ENCODE measurements around the gene GPC6. TPM values are rescaled to one million over a fixed set of nuclear protein-coding genes. Genes with fewer than 3 reads are reported as not detected.

The GPC6 gene
- total RNA-seq, 1 donor = 77.8 TPM

- Histone ChIP-seq H3K27me3 (ENCODE audit: insufficient read depth, low read length) (no peaks in the 10 kb centered on the region), H3K4me1 (ENCODE audit: insufficient read depth, low read length) (no peaks in the 10 kb centered on the region), H3K79me2 (ENCODE audit: insufficient read depth, low read length) (no peaks in the 10 kb centered on the region), H3K4me3 (ENCODE audit: insufficient read depth, low read length) (no peak overlapping the region), H3K9me3 (ENCODE audit: low read depth, low read length) (no peaks in the 10 kb centered on the region), H3K27ac (ENCODE audit: low read depth, low read length) (no peak overlapping the region), H4K20me1 (ENCODE audit: insufficient read depth, low read length) (no peaks in the 10 kb centered on the region), H3K4me2 (ENCODE audit: insufficient read depth, low read length) (no peak overlapping the region), H3K36me3 (ENCODE audit: insufficient read depth, low read length) (no peaks in the 10 kb centered on the region), H2AFZ (ENCODE audit: low read length) (no peak overlapping the region)
- DNase-seq (ENCODE audit: insufficient read length, low spot score, missing footprints) = no peak
- TF ChIP-seq CTCF (IDR thresholded peaks at IDR 0.05; ENCODE audit: extremely low read depth, low read depth, low read length) = no peak
Observed at GRCh38 chr13:93789058-93789457, 562.5 kb downstream of the GPC6 start.

- no peak overlapping the region for H3K4me3 ChIP-seq (ENCODE audit: insufficient read depth, low read length)
- no peak for TF ChIP-seq CTCF (IDR thresholded peaks at IDR 0.05; ENCODE audit: extremely low read depth, low read depth, low read length)
- H3K27ac ChIP-seq (ENCODE audit: low read depth, low read length) = no peak overlapping the region
- no peak for DNase-seq (ENCODE audit: insufficient read length, low spot score, missing footprints)
- no peak overlapping the region for H2AFZ ChIP-seq (ENCODE audit: low read length)
- no peaks in the 10 kb centered on the region for H4K20me1 ChIP-seq (ENCODE audit: insufficient read depth, low read length)
- H3K79me2 ChIP-seq (ENCODE audit: insufficient read depth, low read length) = no peaks in the 10 kb centered on the region
- no peak overlapping the region for H3K4me2 ChIP-seq (ENCODE audit: insufficient read depth, low read length)
- no peaks in the 10 kb centered on the region for H3K27me3 ChIP-seq (ENCODE audit: insufficient read depth, low read length)
- H3K36me3 ChIP-seq (ENCODE audit: insufficient read depth, low read length) = no peaks in the 10 kb centered on the region
- H3K4me1 ChIP-seq (ENCODE audit: insufficient read depth, low read length) = no peaks in the 10 kb centered on the region
- H3K9me3 ChIP-seq (ENCODE audit: low read depth, low read length) = no peaks in the 10 kb centered on the region
Observed at GRCh38 chr13:93794197-93794885, 567.7 kb downstream of the GPC6 start.

GRCh38 chr13:93797463-93797862 lies 570.9 kb downstream of the GPC6 start:
- Histone ChIP-seq H3K27me3 (ENCODE audit: insufficient read depth, low read length) (no peaks in the 10 kb centered on the region), H3K79me2 (ENCODE audit: insufficient read depth, low read length) (no peaks in the 10 kb centered on the region), H3K4me2 (ENCODE audit: insufficient read depth, low read length) (no peak overlapping the region), H3K9me3 (ENCODE audit: low read depth, low read length) (no peaks in the 10 kb centered on the region), H3K4me1 (ENCODE audit: insufficient read depth, low read length) (no peaks in the 10 kb centered on the region), H3K4me3 (ENCODE audit: insufficient read depth, low read length) (no peak overlapping the region), H4K20me1 (ENCODE audit: insufficient read depth, low read length) (no peaks in the 10 kb centered on the region), H3K27ac (ENCODE audit: low read depth, low read length) (no peak overlapping the region), H3K36me3 (ENCODE audit: insufficient read depth, low read length) (no peaks in the 10 kb centered on the region), H2AFZ (ENCODE audit: low read length) (no peak overlapping the region)
- no peak for DNase-seq (ENCODE audit: insufficient read length, low spot score, missing footprints)
- no peak for TF ChIP-seq CTCF (IDR thresholded peaks at IDR 0.05; ENCODE audit: extremely low read depth, low read depth, low read length)

GRCh38 chr13:93800342-93800741 lies 573.7 kb downstream of the GPC6 start:
- Histone ChIP-seq H3K4me1 (ENCODE audit: insufficient read depth, low read length) (no peaks in the 10 kb centered on the region), H3K36me3 (ENCODE audit: insufficient read depth, low read length) (no peaks in the 10 kb centered on the region), H3K9me3 (ENCODE audit: low read depth, low read length) (no peaks in the 10 kb centered on the region), H2AFZ (ENCODE audit: low read length) (no peak overlapping the region), H3K27me3 (ENCODE audit: insufficient read depth, low read length) (no peaks in the 10 kb centered on the region), H3K4me3 (ENCODE audit: insufficient read depth, low read length) (no peak overlapping the region), H3K27ac (ENCODE audit: low read depth, low read length) (no peak overlapping the region), H3K4me2 (ENCODE audit: insufficient read depth, low read length) (no peak overlapping the region), H3K79me2 (ENCODE audit: insufficient read depth, low read length) (no peaks in the 10 kb centered on the region), H4K20me1 (ENCODE audit: insufficient read depth, low read length) (no peaks in the 10 kb centered on the region)
- no peak for DNase-seq (ENCODE audit: insufficient read length, low spot score, missing footprints)
- TF ChIP-seq CTCF (IDR thresholded peaks at IDR 0.05; ENCODE audit: extremely low read depth, low read depth, low read length) = no peak

All from osteoblast (primary cell).